Sigmoid colon (tissue), 7 donors: Measurements from ENCODE around the gene IL15RA. TPM values are rescaled to one million over a fixed set of nuclear protein-coding genes. Genes with fewer than 3 reads are reported as not detected.
A peak's percentile ranks its signal among the peaks of the same experiment; 100 is the strongest.

Source experiments
- DNase-seq: peaks from one replicate; pipeline ENCODE4 v3.0.0-alpha.2; 2019
- H3K27ac ChIP-seq, 4 donors: fragments of 200-600 bp; sonication (generic); one replicate each; pipeline ENCODE4 v1.5.1; 2016 to 2019; ENCODE audit warnings: mild to moderate bottlenecking in 1 of 4
- H3K27me3 ChIP-seq, 3 donors: fragments of 200-600 bp; sonication (generic); one replicate each; pipeline ENCODE4 v1.5.1; 2019; ENCODE audit warnings: mild to moderate bottlenecking in 1 of 3
- H3K36me3 ChIP-seq, 4 donors: fragments of 200-600 bp; sonication (generic); one replicate each; pipeline ENCODE4 v1.5.1; 2016 to 2019
- H3K4me1 ChIP-seq, 4 donors: fragments of 200-600 bp; sonication (generic); one replicate each; pipeline ENCODE4 v1.5.1; 2017 to 2019
- H3K4me3 ChIP-seq, 4 donors: fragments of 200-600 bp; sonication (generic); one replicate each; pipeline ENCODE4 v1.5.1; 2017 to 2019; ENCODE audit warnings: mild to moderate bottlenecking in 2 of 4, moderate library complexity in 1 of 4
- H3K9me3 ChIP-seq, 4 donors: fragments of 200-600 bp in 3 of 4; sonication (generic) in 3 of 4; one replicate each; pipeline versions ENCODE4 v1.5.1 to v1.6.1; 2013 to 2019
- CTCF ChIP-seq, 4 experiments: fragments of 450-650 bp in 3 of 4; fragments of 200-600 bp in 1 of 4; IDR thresholded peaks; one replicate each; pipeline ENCODE4 v1.5.1; 2016 to 2019; ENCODE audit warnings: antibody characterized with exemption in 4 of 4, mild to moderate bottlenecking in 3 of 4, moderate library complexity in 2 of 4
- EP300 ChIP-seq, 4 donors: sonication (generic); formaldehyde crosslinking; IDR thresholded peaks; one replicate each; pipeline ENCODE4 v1.6.1; 2017; ENCODE audit warnings: antibody characterized with exemption in 4 of 4
- POLR2A ChIP-seq, 2 donors: fragments of 450-650 bp; IDR thresholded peaks; one replicate each; pipeline ENCODE4 v1.6.1; 2016; ENCODE audit warnings: antibody characterized with exemption in 2 of 2, mild to moderate bottlenecking in 2 of 2, moderate library complexity in 2 of 2
- POLR2AphosphoS5 ChIP-seq, 4 donors: sonication (generic); formaldehyde crosslinking; IDR thresholded peaks; one replicate each; pipeline ENCODE4 v1.6.1; 2017; ENCODE audit warnings: antibody characterized with exemption in 4 of 4
- WGBS, 2 donors: extraction: QIAGEN DNeasy Blood & Tissue Kit; methylation state at CpG; one replicate each; pipeline ENCODE4 v1.1.7; 2013; 5-methylcytosine and 5-hydroxymethylcytosine counted together
- intact Hi-C: fragments of 100-400 bp; cut with DNase I; formaldehyde crosslinking; loops from one replicate; pipeline ENCODE4 v1.15.1; 2023
- polyA plus RNA-seq, 3 donors: library from polyadenylated mRNA; stranded (reverse); fragments of 200-250 nt; gene quantifications; one replicate each; pipeline ENCODE4 v1.2.3, GENCODE V29; 2013
- total RNA-seq, 4 donors: library from RNA; depleted of rRNA; stranded (reverse); fragments of >200 nt; gene quantifications; one replicate each; pipeline ENCODE4 v1.1.0, GENCODE V29; 2016
- donor health status: healthy with polysubstance abuse.
- donor health status: Bipolar disorder and iron deficiency.
- donor health status: healthy.

The IL15RA gene
- total and polyA plus RNA-seq, 7 donors, result 5.5 to 23.7 (median 15.8) TPM

GRCh38 chr10:5976512-5977470 is 552 bp downstream of the IL15RA start:
- no peaks in the 10 kb centered on the region for H3K9me3 ChIP-seq
- no peak for TF ChIP-seq CTCF (IDR thresholded peaks at IDR 0.05)
- TF ChIP-seq EP300 (IDR thresholded peaks at IDR 0.05), result no peak
- no peak for TF ChIP-seq POLR2AphosphoS5 (IDR thresholded peaks at IDR 0.05)
- TF ChIP-seq POLR2A (IDR thresholded peaks at IDR 0.05), result no peak
- peak overlapping the region; percentile 67 to 91 (median 82) for H3K4me3 ChIP-seq
- peak; percentile 77 for DNase-seq
- 0 to 1% methylated on average over 82 of the region's 82 CpGs for WGBS, 2 donors
- H3K36me3 ChIP-seq, result no peaks in the 10 kb centered on the region
- H3K27me3 ChIP-seq, result peaks cover 0 to 2% (median 0%) of the 10 kb centered on the region in 3 donors
- intact Hi-C loops, result no loop called here
- peaks cover 0 to 20% (median 6%) of the 10 kb centered on the region in 4 donors for H3K4me1 ChIP-seq
- peak overlapping the region; percentile 81 to 90 (median 86) for H3K27ac ChIP-seq

- peak; percentile 85 for DNase-seq
- H3K4me3 ChIP-seq, result peak overlapping the region in 3 of 4 donors; percentile 67 to 91 (median 84)
- H3K4me1 ChIP-seq, result peaks cover 0 to 20% (median 6%) of the 10 kb centered on the region in 4 donors
- TF ChIP-seq POLR2A (IDR thresholded peaks at IDR 0.05) (no peak), POLR2AphosphoS5 (IDR thresholded peaks at IDR 0.05) (peak in 3 of 4 donors; percentile 8 to 63 (median 28))
- WGBS, 2 donors, result 12 to 57% methylated on average over 20 of the region's 20 CpGs
- H3K27ac ChIP-seq, result peak overlapping the region; percentile 81 to 90 (median 86)
- no peaks in the 10 kb centered on the region for H3K9me3 ChIP-seq
- H3K36me3 ChIP-seq, result no peaks in the 10 kb centered on the region
- intact Hi-C loops, result no loop called here
- H3K27me3 ChIP-seq, result peaks cover 0 to 2% (median 0%) of the 10 kb centered on the region in 3 donors
Measured at GRCh38 chr10:5975641-5976473, 1.5 kb downstream of the IL15RA start.

GRCh38 chr10:5973069-5973468 is 4.3 kb downstream of the IL15RA start:
- 94% methylated on average over 4 of the region's 4 CpGs for WGBS, 2 donors
- Histone ChIP-seq H3K4me1 (peaks cover 0 to 18% (median 6%) of the 10 kb centered on the region in 4 donors), H3K36me3 (no peaks in the 10 kb centered on the region), H3K27ac (no peak overlapping the region), H3K4me3 (no peak overlapping the region), H3K9me3 (no peaks in the 10 kb centered on the region), H3K27me3 (peaks cover 0 to 2% (median 0%) of the 10 kb centered on the region in 3 donors)
- intact Hi-C loops, result no loop called here
- no peak for TF ChIP-seq POLR2A (IDR thresholded peaks at IDR 0.05)
- no peak for TF ChIP-seq EP300 (IDR thresholded peaks at IDR 0.05)
- TF ChIP-seq POLR2AphosphoS5 (IDR thresholded peaks at IDR 0.05), result no peak
- no peak for TF ChIP-seq CTCF (IDR thresholded peaks at IDR 0.05)
- DNase-seq, result peak; percentile 19

- WGBS, 2 donors, result 38 to 61% methylated on average over 4 of the region's 4 CpGs
- H3K4me3 ChIP-seq, result no peak overlapping the region
- no peaks in the 10 kb centered on the region for H3K36me3 ChIP-seq
- no peak for TF ChIP-seq POLR2AphosphoS5 (IDR thresholded peaks at IDR 0.05)
- no peak for TF ChIP-seq CTCF (IDR thresholded peaks at IDR 0.05)
- TF ChIP-seq POLR2A (IDR thresholded peaks at IDR 0.05), result no peak
- TF ChIP-seq EP300 (IDR thresholded peaks at IDR 0.05), result no peak
- no peaks in the 10 kb centered on the region for H3K9me3 ChIP-seq
- intact Hi-C loops, result no loop called here
- DNase-seq, result peak; percentile 56
- peak overlapping the region; percentile 47 to 67 (median 55) for H3K27ac ChIP-seq
- H3K4me1 ChIP-seq, result peaks cover 0 to 11% (median 5%) of the 10 kb centered on the region in 4 donors
- no peaks in the 10 kb centered on the region for H3K27me3 ChIP-seq
Measured at GRCh38 chr10:5971886-5972285, 5.5 kb downstream of the IL15RA start.
